GM23338 (cell line): ENCODE measurements around the gene DUSP6. TPM values are rescaled to one million over a fixed set of nuclear protein-coding genes. Genes with fewer than 3 reads are reported as not detected.

Experiments used
- ATAC-seq: fragments of 200-7000 bp; cut with Tn5 transposase; 3 replicates; pipeline ENCODE4 v1.9.1; 2020
- DNase-seq: peaks from one replicate; pipeline ENCODE4 v3.0.0-alpha.2; 2015; ENCODE audit warnings: low spot score
- H2AFZ ChIP-seq: fragments of 200-600 bp; sonication (generic); 2 replicates; pipeline ENCODE4 v1.8.0; 2016; ENCODE audit warnings: antibody characterized with exemption, mild to moderate bottlenecking, moderate library complexity
- H3F3A ChIP-seq: fragments of 200-600 bp; sonication (generic); replicated peaks from 2 replicates; pipeline ENCODE4 v1.8.0; 2017; ENCODE audit warnings: antibody characterized with exemption, mixed run types, low read depth
- H3K27ac ChIP-seq: fragments of 200-600 bp; sonication (generic); 2 replicates; pipeline ENCODE4 v1.6.1; 2016; ENCODE audit warnings: low read depth
- H3K27me3 ChIP-seq: fragments of 200-600 bp; sonication (generic); 2 replicates; pipeline ENCODE4 v1.8.0; 2016; ENCODE audit warnings: mild to moderate bottlenecking, mixed run types, moderate library complexity; ENCODE audit not compliant: insufficient read depth
- H3K36me3 ChIP-seq: fragments of 200-600 bp; sonication (generic); 2 replicates; pipeline ENCODE4 v1.8.0; 2016; ENCODE audit warnings: mild to moderate bottlenecking; ENCODE audit not compliant: insufficient read depth
- H3K4me1 ChIP-seq: fragments of 200-600 bp; sonication (generic); 2 replicates; pipeline ENCODE4 v1.8.0; 2016; ENCODE audit warnings: mild to moderate bottlenecking, moderate library complexity; ENCODE audit not compliant: insufficient read depth
- H3K4me2 ChIP-seq: fragments of 200-600 bp; sonication (generic); 2 replicates; pipeline ENCODE4 v1.7.1; 2017; ENCODE audit warnings: mixed run types
- H3K4me3 ChIP-seq: fragments of 200-600 bp; sonication (generic); 2 replicates; pipeline ENCODE4 v1.6.1; 2016; ENCODE audit warnings: mixed run types
- H3K79me2 ChIP-seq: fragments of 200-600 bp; sonication (generic); replicated peaks from 2 replicates; pipeline ENCODE4 v1.8.0; 2017; ENCODE audit warnings: mild to moderate bottlenecking; ENCODE audit not compliant: insufficient read depth
- H3K9me2 ChIP-seq: fragments of 200-600 bp; sonication (generic); 2 replicates; pipeline ENCODE4 v1.8.0; 2017; ENCODE audit not compliant: insufficient read depth
- H4K20me1 ChIP-seq: fragments of 200-600 bp; sonication (generic); replicated peaks from 2 replicates; pipeline ENCODE4 v1.8.0; 2017; ENCODE audit warnings: mild to moderate bottlenecking; ENCODE audit not compliant: insufficient read depth
- H3K27ac Mint-ChIP-seq: 2 replicates; pipeline ENCODE4 v1.8.0; 2020; ENCODE audit warnings: inconsistent platforms, mild to moderate bottlenecking, moderate library complexity, mixed read lengths
- H3K27me3 Mint-ChIP-seq: 3 replicates; pipeline ENCODE4 v1.8.0; 2022; ENCODE audit warnings: low read depth, mild to moderate bottlenecking, moderate library complexity, mixed read lengths, inconsistent platforms; ENCODE audit not compliant: insufficient read depth, poor library complexity
- H3K36me3 Mint-ChIP-seq: 3 replicates; pipeline ENCODE4 v1.8.0; 2021; ENCODE audit warnings: low read depth, mild to moderate bottlenecking, inconsistent platforms, moderate library complexity, mixed read lengths
- H3K4me1 Mint-ChIP-seq: 3 replicates; pipeline ENCODE4 v1.8.0; 2020; ENCODE audit warnings: mild to moderate bottlenecking, inconsistent platforms, mixed read lengths
- H3K4me3 Mint-ChIP-seq: 3 replicates; pipeline ENCODE4 v1.8.0; 2021; ENCODE audit warnings: moderate library complexity, mild to moderate bottlenecking, inconsistent platforms, mixed read lengths
- H3K9me3 Mint-ChIP-seq: 3 replicates; pipeline ENCODE4 v1.8.0; 2020; ENCODE audit warnings: moderate library complexity, mild to moderate bottlenecking, inconsistent platforms, mixed read lengths
- CREB1 ChIP-seq: fragments of 250-450 bp; sonication (Bioruptor Pico); IDR thresholded peaks from 2 replicates; pipeline ENCODE4 v1.5.0; 2020; ENCODE audit warnings: low read depth, mild to moderate bottlenecking, moderate library complexity
- EZH2 ChIP-seq: fragments of 200-600 bp; sonication (generic); IDR thresholded peaks from one replicate; pipeline ENCODE4 v1.8.0; 2017; ENCODE audit warnings: antibody characterized with exemption, mild to moderate bottlenecking, low read depth; ENCODE audit not compliant: unreplicated experiment
- EZH2phosphoT487 ChIP-seq: fragments of 200-600 bp; sonication (generic); IDR thresholded peaks from one replicate; pipeline ENCODE4 v1.8.1; 2018; ENCODE audit warnings: antibody characterized with exemption; ENCODE audit not compliant: unreplicated experiment
- JUNB ChIP-seq: IDR thresholded peaks from one replicate; pipeline ENCODE4 v1.6.1; 2016; ENCODE audit warnings: antibody characterized with exemption; ENCODE audit not compliant: unreplicated experiment
- NANOG ChIP-seq: IDR thresholded peaks from 2 replicates; pipeline ENCODE4 v1.6.1; 2016; ENCODE audit warnings: antibody characterized with exemption, borderline replicate concordance
- POLR2AphosphoS5 ChIP-seq: IDR thresholded peaks from 2 replicates; pipeline ENCODE4 v1.6.1; 2016; ENCODE audit warnings: antibody characterized with exemption, low read depth
- STAT1 ChIP-seq: IDR thresholded peaks from one replicate; pipeline ENCODE4 v1.6.1; 2016; ENCODE audit warnings: antibody characterized with exemption; ENCODE audit not compliant: unreplicated experiment
- ZNF114 ChIP-seq: fragments of 250-450 bp; sonication (Bioruptor Pico); IDR thresholded peaks from 2 replicates; pipeline ENCODE4 v1.5.0; 2020; ENCODE audit warnings: mild to moderate bottlenecking, moderate library complexity
- ZNF331 ChIP-seq: fragments of 250-450 bp; sonication (Bioruptor Pico); IDR thresholded peaks from 2 replicates; pipeline ENCODE4 v1.5.0; 2020; ENCODE audit warnings: low read depth, mild to moderate bottlenecking, moderate library complexity
- polyA plus RNA-seq: library from polyadenylated mRNA; unstranded; fragments of >200 nt; fragmentation: Nextera tagmentation; extraction: Ambion mirVana; gene quantifications from 2 replicates; pipeline ENCODE4 v1.2.1, GENCODE V29; 2016
- total RNA-seq: library from RNA; depleted of rRNA; stranded (reverse); fragments of >200 nt; shearing (Covaris generic); gene quantifications from 2 replicates; pipeline ENCODE4 v1.2.3, GENCODE V29; 2014
- TF ChIP-seq, protein P1 (sequence below), 2 experiments: fragments of 200-600 bp in 1 of 2; sonication (generic) in 1 of 2; conservative IDR thresholded peaks; 2 replicates each; pipeline versions ENCODE4 v1.5.1 to v1.6.1; 2016 to 2017; ENCODE audit warnings: antibody characterized with exemption in 2 of 2, low read depth in 2 of 2, mild to moderate bottlenecking in 2 of 2, moderate library complexity in 1 of 2
- TF ChIP-seq, protein P2 (sequence below): fragments of 250-450 bp; sonication (Bioruptor Pico); IDR thresholded peaks from 2 replicates; pipeline ENCODE4 v1.5.0; 2020; ENCODE audit warnings: mild to moderate bottlenecking, moderate library complexity
- TF ChIP-seq, protein P3 (sequence below): IDR thresholded peaks from 2 replicates; pipeline ENCODE4 v1.6.1; 2016; ENCODE audit warnings: antibody characterized with exemption
- TF ChIP-seq, protein P4 (sequence below): IDR thresholded peaks from one replicate; pipeline ENCODE4 v1.6.1; 2018; ENCODE audit warnings: antibody characterized with exemption; ENCODE audit not compliant: unreplicated experiment

DUSP6 gene
- total and polyA plus RNA-seq, 2 experiments from 2014 or later = 117 to 191 TPM

DNA sequence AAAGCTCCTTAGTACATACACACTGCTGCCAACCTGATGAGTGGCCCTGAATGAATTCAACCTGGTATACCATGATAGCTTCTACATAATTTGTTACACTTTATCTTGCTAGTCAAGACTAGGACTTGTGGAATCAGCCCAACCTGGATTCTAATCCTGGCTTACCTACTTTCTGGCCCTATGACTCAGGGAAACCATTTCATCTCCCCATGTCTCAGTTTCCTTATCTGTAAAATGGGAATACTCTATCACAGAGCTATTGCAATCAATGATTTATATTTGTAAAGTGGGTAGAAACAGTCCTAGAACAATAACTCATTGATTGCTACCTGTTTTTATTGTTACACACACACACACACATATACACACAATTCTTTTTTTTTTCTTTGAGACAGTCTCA, 6.5 kb upstream of the DUSP6 start:
- H3K4me2 ChIP-seq = no peak overlapping the region
- H3K79me2 ChIP-seq = 0 out of 2 replicates have a peak, but pooled peaks cover 6% of the 10 kb centered on the region
- Mint-ChIP-seq H3K27me3 (peaks cover 16% of the 10 kb centered on the region), H3K36me3 (peaks cover 5% of the 10 kb centered on the region; the same call in 1 of the 3 replicates), H3K9me3 (no peaks in the 10 kb centered on the region), H3K4me1 (peaks cover 60% of the 10 kb centered on the region), H3K4me3 (no peak overlapping the region), H3K27ac (no peak overlapping the region)
- ATAC-seq (no peak), DNase-seq (no peak)
- H3K36me3 ChIP-seq = no peaks in the 10 kb centered on the region
- H3K27me3 ChIP-seq = peaks cover 42% of the 10 kb centered on the region
- H2AFZ ChIP-seq = no peak overlapping the region
- no peaks in the 10 kb centered on the region for H4K20me1 ChIP-seq
- no peak overlapping the region for H3K4me3 ChIP-seq
- TF ChIP-seq, protein P1, sequence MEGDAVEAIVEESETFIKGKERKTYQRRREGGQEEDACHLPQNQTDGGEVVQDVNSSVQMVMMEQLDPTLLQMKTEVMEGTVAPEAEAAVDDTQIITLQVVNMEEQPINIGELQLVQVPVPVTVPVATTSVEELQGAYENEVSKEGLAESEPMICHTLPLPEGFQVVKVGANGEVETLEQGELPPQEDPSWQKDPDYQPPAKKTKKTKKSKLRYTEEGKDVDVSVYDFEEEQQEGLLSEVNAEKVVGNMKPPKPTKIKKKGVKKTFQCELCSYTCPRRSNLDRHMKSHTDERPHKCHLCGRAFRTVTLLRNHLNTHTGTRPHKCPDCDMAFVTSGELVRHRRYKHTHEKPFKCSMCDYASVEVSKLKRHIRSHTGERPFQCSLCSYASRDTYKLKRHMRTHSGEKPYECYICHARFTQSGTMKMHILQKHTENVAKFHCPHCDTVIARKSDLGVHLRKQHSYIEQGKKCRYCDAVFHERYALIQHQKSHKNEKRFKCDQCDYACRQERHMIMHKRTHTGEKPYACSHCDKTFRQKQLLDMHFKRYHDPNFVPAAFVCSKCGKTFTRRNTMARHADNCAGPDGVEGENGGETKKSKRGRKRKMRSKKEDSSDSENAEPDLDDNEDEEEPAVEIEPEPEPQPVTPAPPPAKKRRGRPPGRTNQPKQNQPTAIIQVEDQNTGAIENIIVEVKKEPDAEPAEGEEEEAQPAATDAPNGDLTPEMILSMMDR (conservative IDR thresholded peaks at IDR 0.05; ENCODE audit: low read depth in 2 of 2) = no peak
- TF ChIP-seq, protein P2, sequence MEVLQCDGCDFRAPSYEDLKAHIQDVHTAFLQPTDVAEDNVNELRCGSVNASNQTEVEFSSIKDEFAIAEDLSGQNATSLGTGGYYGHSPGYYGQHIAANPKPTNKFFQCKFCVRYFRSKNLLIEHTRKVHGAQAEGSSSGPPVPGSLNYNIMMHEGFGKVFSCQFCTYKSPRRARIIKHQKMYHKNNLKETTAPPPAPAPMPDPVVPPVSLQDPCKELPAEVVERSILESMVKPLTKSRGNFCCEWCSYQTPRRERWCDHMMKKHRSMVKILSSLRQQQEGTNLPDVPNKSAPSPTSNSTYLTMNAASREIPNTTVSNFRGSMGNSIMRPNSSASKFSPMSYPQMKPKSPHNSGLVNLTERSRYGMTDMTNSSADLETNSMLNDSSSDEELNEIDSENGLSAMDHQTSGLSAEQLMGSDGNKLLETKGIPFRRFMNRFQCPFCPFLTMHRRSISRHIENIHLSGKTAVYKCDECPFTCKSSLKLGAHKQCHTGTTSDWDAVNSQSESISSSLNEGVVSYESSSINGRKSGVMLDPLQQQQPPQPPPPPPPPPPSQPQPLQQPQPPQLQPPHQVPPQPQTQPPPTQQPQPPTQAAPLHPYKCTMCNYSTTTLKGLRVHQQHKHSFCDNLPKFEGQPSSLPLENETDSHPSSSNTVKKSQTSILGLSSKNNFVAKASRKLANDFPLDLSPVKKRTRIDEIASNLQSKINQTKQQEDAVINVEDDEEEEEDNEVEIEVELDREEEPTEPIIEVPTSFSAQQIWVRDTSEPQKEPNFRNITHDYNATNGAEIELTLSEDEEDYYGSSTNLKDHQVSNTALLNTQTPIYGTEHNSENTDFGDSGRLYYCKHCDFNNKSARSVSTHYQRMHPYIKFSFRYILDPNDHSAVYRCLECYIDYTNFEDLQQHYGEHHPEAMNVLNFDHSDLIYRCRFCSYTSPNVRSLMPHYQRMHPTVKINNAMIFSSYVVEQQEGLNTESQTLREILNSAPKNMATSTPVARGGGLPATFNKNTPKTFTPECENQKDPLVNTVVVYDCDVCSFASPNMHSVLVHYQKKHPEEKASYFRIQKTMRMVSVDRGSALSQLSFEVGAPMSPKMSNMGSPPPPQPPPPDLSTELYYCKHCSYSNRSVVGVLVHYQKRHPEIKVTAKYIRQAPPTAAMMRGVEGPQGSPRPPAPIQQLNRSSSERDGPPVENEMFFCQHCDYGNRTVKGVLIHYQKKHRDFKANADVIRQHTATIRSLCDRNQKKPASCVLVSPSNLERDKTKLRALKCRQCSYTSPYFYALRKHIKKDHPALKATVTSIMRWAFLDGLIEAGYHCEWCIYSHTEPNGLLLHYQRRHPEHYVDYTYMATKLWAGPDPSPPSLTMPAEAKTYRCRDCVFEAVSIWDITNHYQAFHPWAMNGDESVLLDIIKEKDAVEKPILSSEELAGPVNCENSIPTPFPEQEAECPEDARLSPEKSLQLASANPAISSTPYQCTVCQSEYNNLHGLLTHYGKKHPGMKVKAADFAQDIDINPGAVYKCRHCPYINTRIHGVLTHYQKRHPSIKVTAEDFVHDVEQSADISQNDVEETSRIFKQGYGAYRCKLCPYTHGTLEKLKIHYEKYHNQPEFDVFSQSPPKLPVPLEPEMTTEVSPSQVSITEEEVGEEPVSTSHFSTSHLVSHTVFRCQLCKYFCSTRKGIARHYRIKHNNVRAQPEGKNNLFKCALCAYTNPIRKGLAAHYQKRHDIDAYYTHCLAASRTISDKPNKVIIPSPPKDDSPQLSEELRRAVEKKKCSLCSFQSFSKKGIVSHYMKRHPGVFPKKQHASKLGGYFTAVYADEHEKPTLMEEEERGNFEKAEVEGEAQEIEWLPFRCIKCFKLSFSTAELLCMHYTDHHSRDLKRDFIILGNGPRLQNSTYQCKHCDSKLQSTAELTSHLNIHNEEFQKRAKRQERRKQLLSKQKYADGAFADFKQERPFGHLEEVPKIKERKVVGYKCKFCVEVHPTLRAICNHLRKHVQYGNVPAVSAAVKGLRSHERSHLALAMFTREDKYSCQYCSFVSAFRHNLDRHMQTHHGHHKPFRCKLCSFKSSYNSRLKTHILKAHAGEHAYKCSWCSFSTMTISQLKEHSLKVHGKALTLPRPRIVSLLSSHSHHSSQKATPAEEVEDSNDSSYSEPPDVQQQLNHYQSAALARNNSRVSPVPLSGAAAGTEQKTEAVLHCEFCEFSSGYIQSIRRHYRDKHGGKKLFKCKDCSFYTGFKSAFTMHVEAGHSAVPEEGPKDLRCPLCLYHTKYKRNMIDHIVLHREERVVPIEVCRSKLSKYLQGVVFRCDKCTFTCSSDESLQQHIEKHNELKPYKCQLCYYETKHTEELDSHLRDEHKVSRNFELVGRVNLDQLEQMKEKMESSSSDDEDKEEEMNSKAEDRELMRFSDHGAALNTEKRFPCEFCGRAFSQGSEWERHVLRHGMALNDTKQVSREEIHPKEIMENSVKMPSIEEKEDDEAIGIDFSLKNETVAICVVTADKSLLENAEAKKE (CRISPR knock-in tag) = no peak
- TF ChIP-seq NANOG (no peak), POLR2AphosphoS5 (no peak), STAT1 (no peak), ZNF114 (CRISPR knock-in tag) (no peak), JUNB (no peak), EZH2phosphoT487 (no peak), EZH2 (no peak), CREB1 (CRISPR knock-in tag) (no peak), ZNF331 (CRISPR knock-in tag) (no peak)
- TF ChIP-seq, protein P3, sequence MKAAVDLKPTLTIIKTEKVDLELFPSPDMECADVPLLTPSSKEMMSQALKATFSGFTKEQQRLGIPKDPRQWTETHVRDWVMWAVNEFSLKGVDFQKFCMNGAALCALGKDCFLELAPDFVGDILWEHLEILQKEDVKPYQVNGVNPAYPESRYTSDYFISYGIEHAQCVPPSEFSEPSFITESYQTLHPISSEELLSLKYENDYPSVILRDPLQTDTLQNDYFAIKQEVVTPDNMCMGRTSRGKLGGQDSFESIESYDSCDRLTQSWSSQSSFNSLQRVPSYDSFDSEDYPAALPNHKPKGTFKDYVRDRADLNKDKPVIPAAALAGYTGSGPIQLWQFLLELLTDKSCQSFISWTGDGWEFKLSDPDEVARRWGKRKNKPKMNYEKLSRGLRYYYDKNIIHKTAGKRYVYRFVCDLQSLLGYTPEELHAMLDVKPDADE = no peak
- TF ChIP-seq, protein P4, sequence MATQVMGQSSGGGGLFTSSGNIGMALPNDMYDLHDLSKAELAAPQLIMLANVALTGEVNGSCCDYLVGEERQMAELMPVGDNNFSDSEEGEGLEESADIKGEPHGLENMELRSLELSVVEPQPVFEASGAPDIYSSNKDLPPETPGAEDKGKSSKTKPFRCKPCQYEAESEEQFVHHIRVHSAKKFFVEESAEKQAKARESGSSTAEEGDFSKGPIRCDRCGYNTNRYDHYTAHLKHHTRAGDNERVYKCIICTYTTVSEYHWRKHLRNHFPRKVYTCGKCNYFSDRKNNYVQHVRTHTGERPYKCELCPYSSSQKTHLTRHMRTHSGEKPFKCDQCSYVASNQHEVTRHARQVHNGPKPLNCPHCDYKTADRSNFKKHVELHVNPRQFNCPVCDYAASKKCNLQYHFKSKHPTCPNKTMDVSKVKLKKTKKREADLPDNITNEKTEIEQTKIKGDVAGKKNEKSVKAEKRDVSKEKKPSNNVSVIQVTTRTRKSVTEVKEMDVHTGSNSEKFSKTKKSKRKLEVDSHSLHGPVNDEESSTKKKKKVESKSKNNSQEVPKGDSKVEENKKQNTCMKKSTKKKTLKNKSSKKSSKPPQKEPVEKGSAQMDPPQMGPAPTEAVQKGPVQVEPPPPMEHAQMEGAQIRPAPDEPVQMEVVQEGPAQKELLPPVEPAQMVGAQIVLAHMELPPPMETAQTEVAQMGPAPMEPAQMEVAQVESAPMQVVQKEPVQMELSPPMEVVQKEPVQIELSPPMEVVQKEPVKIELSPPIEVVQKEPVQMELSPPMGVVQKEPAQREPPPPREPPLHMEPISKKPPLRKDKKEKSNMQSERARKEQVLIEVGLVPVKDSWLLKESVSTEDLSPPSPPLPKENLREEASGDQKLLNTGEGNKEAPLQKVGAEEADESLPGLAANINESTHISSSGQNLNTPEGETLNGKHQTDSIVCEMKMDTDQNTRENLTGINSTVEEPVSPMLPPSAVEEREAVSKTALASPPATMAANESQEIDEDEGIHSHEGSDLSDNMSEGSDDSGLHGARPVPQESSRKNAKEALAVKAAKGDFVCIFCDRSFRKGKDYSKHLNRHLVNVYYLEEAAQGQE = no peak
- no peaks in the 10 kb centered on the region for H3K9me2 ChIP-seq
- H3F3A ChIP-seq = peaks cover 14% of the 10 kb centered on the region; the same call in 1 of the 2 replicates
- no peak overlapping the region for H3K27ac ChIP-seq
- H3K4me1 ChIP-seq = peaks cover 52% of the 10 kb centered on the region
